ENCODE measurements around the gene NDFIP2. TPM values are rescaled to one million over a fixed set of nuclear protein-coding genes. Genes with fewer than 3 reads are reported as not detected.

NDFIP2 gene
- polyA plus RNA-seq, 1 donor (not counting 4 experiments of a cell fraction or from before 2014, with no cell fraction given), result 244 TPM

- TF ChIP-seq, protein P1, sequence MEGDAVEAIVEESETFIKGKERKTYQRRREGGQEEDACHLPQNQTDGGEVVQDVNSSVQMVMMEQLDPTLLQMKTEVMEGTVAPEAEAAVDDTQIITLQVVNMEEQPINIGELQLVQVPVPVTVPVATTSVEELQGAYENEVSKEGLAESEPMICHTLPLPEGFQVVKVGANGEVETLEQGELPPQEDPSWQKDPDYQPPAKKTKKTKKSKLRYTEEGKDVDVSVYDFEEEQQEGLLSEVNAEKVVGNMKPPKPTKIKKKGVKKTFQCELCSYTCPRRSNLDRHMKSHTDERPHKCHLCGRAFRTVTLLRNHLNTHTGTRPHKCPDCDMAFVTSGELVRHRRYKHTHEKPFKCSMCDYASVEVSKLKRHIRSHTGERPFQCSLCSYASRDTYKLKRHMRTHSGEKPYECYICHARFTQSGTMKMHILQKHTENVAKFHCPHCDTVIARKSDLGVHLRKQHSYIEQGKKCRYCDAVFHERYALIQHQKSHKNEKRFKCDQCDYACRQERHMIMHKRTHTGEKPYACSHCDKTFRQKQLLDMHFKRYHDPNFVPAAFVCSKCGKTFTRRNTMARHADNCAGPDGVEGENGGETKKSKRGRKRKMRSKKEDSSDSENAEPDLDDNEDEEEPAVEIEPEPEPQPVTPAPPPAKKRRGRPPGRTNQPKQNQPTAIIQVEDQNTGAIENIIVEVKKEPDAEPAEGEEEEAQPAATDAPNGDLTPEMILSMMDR (optimal IDR thresholded peaks at IDR 0.05 in 1 of 3, IDR thresholded peaks at IDR 0.05 in 1 of 3, conservative IDR thresholded peaks at IDR 0.05 in 1 of 3; ENCODE audit: extremely low read depth in 1 of 3, insufficient read depth in 2 of 3, low read length in 3 of 3), result no peak
- no peak for TF ChIP-seq EZH2 (IDR thresholded peaks at IDR 0.05; ENCODE audit: low read length)
- Histone ChIP-seq H3K4me1 (ENCODE audit: control insufficient read depth, extremely low read depth, insufficient read depth, low read length) (peaks cover 82% of the 10 kb centered on the region), H3K4me3 (ENCODE audit: control insufficient read depth in 2 of 3, extremely low read depth in 1 of 3, insufficient read depth in 2 of 3, low read depth in 1 of 3, low read length in 3 of 3) (no peak overlapping the region), H3K36me3 (ENCODE audit: control insufficient read depth in 2 of 2, extremely low read depth in 1 of 2, insufficient read depth in 2 of 2, low read length in 2 of 2) (peaks cover 3 to 5% of the 10 kb centered on the region in 2 experiments), H3K4me2 (ENCODE audit: control insufficient read depth, extremely low read depth, insufficient read depth, low read depth, low read length) (peak overlapping the region; percentile 94), H3K9ac (ENCODE audit: control insufficient read depth, extremely low read depth, insufficient read depth, low read length) (no peak overlapping the region), H4K20me1 (ENCODE audit: control insufficient read depth, extremely low read depth, insufficient read depth, low read length) (no peaks in the 10 kb centered on the region), H3K9me1 (ENCODE audit: control insufficient read depth, extremely low read depth, insufficient read depth, low read length) (no peaks in the 10 kb centered on the region), H3K27ac (ENCODE audit: control insufficient read depth, insufficient read depth, low read length) (peak overlapping the region; percentile 97), H3K79me2 (ENCODE audit: control insufficient read depth, insufficient read depth, low read length) (peaks cover 93% of the 10 kb centered on the region), H3K9me3 (ENCODE audit: control insufficient read depth, low read depth, low read length) (no peaks in the 10 kb centered on the region), H3K27me3 (ENCODE audit: control insufficient read depth, extremely low read depth, insufficient read depth, low read length) (no peaks in the 10 kb centered on the region), H2AFZ (ENCODE audit: control insufficient read depth, low read length) (no peak overlapping the region)
- dilution Hi-C loops (cut with MboI; ENCODE audit: extremely low pct_ligation_motif_present, low sequenced_read_pairs), result no loop called here
- DNase-seq (ENCODE audit: low read depth, low spot score) (no peak), FAIRE-seq (no peak)
Measured at GRCh38 chr13:79490326-79490725, 9.4 kb downstream of the NDFIP2 start.

DNA sequence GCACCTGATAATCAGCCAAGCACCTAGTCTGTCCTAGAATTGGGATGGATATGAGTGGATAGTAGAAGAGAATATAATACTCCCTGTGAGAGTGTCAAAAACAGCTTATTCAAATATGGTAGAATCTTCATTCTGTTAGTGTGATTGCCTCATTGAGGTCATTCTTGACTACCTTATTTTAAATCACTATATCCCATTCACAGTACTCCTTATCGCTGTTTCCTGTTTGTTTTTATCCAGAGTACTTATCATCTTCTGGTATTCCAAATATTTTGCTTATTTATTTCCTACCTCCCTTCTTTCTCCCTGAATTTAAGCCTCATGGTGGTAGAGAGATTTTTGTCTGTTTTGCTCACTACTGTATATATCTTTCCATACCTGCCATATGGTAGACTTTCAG lies 9.9 kb downstream of the NDFIP2 start:
- no peak for DNase-seq (ENCODE audit: low read depth, low spot score)

More for the DNA sequence above, 9.9 kb downstream of the NDFIP2 start:
- Histone ChIP-seq H3K4me2 (ENCODE audit: control insufficient read depth, extremely low read depth, insufficient read depth, low read depth, low read length) (peak overlapping the region; percentile 94), H3K9me3 (ENCODE audit: control insufficient read depth, low read depth, low read length) (no peaks in the 10 kb centered on the region), H3K9ac (ENCODE audit: control insufficient read depth, extremely low read depth, insufficient read depth, low read length) (peak overlapping the region; percentile 83), H3K27me3 (ENCODE audit: control insufficient read depth, extremely low read depth, insufficient read depth, low read length) (no peaks in the 10 kb centered on the region), H3K4me3 (ENCODE audit: control insufficient read depth in 2 of 3, extremely low read depth in 1 of 3, insufficient read depth in 2 of 3, low read depth in 1 of 3, low read length in 3 of 3) (peak overlapping the region in 1 of 3 experiments; percentile 47), H3K36me3 (ENCODE audit: control insufficient read depth in 2 of 2, extremely low read depth in 1 of 2, insufficient read depth in 2 of 2, low read length in 2 of 2) (peaks cover 3 to 5% of the 10 kb centered on the region in 2 experiments), H3K79me2 (ENCODE audit: control insufficient read depth, insufficient read depth, low read length) (peaks cover 93% of the 10 kb centered on the region), H3K9me1 (ENCODE audit: control insufficient read depth, extremely low read depth, insufficient read depth, low read length) (no peaks in the 10 kb centered on the region), H2AFZ (ENCODE audit: control insufficient read depth, low read length) (no peak overlapping the region), H4K20me1 (ENCODE audit: control insufficient read depth, extremely low read depth, insufficient read depth, low read length) (no peaks in the 10 kb centered on the region), H3K4me1 (ENCODE audit: control insufficient read depth, extremely low read depth, insufficient read depth, low read length) (peaks cover 82% of the 10 kb centered on the region), H3K27ac (ENCODE audit: control insufficient read depth, insufficient read depth, low read length) (peak overlapping the region; percentile 97)
- no peak for FAIRE-seq
- TF ChIP-seq, protein P1 (optimal IDR thresholded peaks at IDR 0.05 in 1 of 3, IDR thresholded peaks at IDR 0.05 in 1 of 3, conservative IDR thresholded peaks at IDR 0.05 in 1 of 3; ENCODE audit: extremely low read depth in 1 of 3, insufficient read depth in 2 of 3, low read length in 3 of 3), result no peak
- TF ChIP-seq EZH2 (IDR thresholded peaks at IDR 0.05; ENCODE audit: low read length), result no peak
- dilution Hi-C loops (cut with MboI; ENCODE audit: extremely low pct_ligation_motif_present, low sequenced_read_pairs), result no loop called here
